ENCODE measurements around the gene NABP2.
"Not testable (repeated sequence)": the region's sequence is repeated elsewhere in the genome, so short reads cannot be mapped to it uniquely, and the experiment has no call there.

NABP2 gene

DNA sequence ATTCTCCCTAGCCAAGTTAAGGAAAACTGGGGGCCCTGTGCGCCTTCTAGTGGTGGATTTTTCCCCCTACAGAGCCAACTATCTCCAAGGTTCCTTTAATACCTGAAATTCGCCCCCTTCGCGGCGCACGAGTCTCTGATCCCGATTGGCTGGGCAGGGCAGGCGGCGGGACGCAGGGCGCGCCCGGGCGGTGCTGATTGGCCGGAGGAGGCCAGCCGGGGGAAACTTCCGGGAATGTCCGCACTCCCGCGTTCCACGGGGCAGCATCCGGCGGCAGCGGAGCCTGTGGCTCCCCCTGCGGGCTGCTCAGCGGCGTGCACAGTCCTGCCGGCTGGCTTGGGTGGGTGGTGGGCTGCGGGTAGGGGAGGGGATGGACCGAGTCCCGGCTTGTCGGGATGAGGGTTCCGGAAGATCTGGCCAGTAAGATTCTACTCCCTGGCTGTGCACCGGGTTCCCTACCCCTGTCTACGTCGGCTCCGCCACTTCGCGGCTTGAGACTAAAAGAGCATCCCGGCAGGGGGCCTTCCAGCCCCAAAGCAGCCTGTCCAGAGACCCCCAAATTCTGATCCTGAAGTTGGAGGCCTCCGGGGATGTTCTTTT lies at the start of gene NABP2:
Gene NABP2 (plus strand): TSS at position 241 of the 600 bp plus-strand sequence. CDS start 515 bp downstream, outside the sequence.
- DNase-seq: peak; percentile 98

DNA sequence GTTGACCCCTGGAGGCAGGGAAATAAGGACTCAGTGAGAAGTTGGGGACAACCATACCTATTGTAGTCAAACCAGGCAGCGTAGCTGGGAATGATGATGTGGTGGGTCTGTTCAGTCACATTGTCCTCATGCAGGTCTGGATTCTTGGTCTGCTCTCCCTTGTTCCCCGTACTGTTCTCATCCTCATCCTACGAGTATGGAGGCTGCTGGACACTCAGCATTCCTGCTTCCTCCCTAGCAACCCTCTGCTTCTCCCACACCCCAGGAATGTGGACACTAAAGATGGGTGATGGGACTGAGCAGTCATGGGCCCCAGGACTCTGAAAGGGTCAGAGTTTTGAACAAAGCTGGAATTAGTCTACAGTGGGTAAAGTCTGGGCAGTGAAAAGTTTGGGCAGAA lies 45.8 kb upstream of the NABP2 start:
- no peak for DNase-seq

- no peak for DNase-seq
These were observed 37.2 kb upstream of the NABP2 start for GRCh38 chr12:56186957-56187356.

GRCh38 chr12:56188131-56188777 lies 35.9 kb upstream of the NABP2 start:
- DNase-seq: no peak

GRCh38 chr12:56188778-56189098 lies 35.4 kb upstream of the NABP2 start:
- DNase-seq: peak; percentile 30

GRCh38 chr12:56189099-56189917 lies 34.8 kb upstream of the NABP2 start, which contains the start of gene SMARCC2:
SMARCC2 (minus strand) TSS chr12:56189483; CDS start chr12:56189461, 22 bp downstream.
- peak; percentile 91 for DNase-seq

DNA sequence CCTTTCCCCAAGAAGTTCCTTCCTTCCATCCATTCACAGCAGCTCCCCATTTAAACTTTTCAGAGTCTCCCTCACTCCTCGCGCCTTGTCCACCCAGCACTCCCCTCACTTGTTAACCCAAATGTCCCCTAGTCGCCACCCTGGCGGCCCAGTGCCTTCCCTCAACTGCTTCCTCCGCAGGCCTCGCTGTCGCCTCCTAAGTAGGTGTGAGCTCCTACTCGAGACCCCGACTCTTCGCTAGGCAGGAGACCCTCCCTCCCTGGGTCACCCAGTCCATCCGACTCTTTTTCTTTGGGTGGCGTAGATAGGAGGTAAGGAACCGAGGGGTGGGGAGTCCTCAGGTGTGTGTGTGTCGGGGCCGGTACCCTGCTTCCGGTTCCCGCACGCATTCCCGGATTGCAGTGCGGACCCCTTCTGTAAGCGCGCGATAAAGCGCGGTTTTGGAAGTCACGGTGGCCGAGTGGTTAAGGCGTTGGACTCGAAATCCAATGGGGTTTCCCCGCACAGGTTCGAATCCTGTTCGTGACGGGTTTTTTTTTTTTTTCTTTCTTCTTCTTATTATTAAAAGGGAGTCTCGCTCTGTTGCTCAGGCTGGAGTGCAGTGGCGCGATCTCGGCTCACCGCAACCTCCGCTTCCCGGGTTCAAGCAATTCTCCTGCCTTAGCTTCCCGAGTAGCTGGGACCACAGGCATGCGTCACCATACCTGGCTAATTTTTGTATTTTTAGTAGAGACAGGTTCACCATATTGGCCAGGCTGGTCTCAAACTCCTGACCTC lies 34.0 kb upstream of the NABP2 start:
- peak; percentile 87 for DNase-seq

DNA sequence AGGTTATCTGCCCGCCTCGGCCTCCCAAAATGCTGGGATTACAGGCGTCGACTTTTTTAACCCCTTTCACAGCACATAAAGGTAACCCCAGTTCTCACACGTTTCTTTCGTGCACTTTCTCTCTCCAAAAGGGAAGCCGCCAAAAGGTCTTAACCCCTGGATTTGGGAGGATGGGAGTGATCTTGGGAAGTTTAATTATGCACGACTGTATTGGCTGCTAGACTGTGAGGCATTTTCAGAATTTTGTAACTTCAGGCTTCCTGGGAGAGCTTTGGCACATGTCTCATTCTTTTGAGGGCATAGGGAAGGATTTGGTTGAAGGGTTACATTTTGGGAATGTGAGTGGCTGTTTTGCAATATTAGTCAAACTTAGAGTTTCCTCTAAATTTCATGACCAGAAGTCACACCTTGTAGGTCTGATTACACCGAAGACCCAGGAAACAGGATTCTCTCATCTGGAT lies 33.4 kb upstream of the NABP2 start:
- DNase-seq: no peak

DNA sequence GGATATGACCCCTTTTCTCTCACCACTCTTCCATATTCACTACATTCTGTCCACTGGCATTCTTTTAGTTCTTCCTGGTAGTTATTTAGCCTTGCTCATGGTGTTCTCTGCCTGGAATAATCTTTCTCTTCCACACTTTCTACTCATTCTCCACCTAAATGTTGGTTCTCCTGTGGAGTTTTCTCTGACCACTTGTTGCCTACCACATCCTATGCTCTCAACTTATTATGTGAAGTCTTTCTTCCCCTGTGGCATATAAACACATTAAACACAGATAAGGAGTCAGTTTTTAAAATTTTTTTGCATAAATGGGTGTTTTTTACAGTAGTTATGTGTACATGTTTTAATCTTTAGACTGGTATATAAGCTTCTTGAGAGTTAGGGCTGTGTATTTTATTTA lies 31.6 kb upstream of the NABP2 start:
- no peak for DNase-seq

GRCh38 chr12:56193025-56193578 lies 31.0 kb upstream of the NABP2 start:
- peak; percentile 90 for DNase-seq

DNA sequence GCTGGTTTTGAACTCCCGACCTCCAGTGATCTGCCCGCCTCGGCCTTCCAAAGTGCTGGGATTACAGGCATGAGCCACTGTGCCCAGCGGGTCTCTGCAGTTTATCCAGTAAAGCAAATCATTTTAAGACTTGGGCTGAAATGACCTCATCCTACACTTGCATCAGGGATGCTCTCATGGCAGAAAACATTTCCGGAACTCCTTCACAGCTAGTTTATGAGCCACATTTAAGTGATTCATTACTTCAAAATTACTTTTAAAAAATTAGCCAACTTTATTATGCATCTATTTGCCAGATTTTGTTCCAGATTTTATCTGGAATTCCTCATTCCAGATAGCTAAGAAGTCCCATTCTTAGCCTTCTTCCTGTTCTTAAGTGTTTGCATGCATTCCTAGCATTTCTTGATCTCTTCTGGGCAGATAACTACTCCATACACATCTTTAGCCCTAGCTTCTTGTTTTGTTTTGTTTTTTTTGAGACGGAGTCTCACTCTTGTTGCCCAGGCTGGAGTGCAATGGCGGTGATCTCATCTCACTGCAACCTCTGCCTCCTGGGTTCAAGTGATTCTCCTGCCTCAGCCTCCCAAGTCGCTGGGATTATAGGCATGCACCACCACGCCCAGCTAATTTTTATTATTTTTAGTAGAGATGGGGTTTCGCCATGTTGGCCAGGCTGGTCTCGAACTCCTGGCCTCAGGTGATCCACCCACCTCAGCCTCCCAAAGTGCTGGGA lies 27.2 kb upstream of the NABP2 start:
- not testable (repeated sequence) for DNase-seq

GRCh38 chr12:56197921-56198635 lies 26.1 kb upstream of the NABP2 start:
- no peak for DNase-seq

DNA sequence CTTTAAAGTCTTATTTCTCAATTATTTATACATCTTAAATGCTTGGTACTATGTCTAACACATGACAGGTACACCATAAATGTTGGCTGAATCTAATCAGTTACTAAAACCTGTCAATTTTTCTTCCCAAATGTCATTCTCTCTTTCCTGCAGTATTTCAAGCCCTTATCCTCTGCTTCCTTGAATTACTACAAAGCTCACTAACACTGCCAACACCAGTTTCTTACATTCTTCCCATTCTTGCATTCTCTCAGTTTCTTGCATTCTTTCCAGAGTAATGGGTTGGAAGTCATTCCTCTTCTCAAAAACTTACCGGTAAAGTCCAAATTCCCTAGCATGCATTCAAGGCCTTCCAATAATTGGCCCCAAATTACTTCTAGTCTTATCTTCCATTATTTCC lies 25.3 kb upstream of the NABP2 start:
- no peak for DNase-seq

GRCh38 chr12:56202366-56202765 lies 21.8 kb upstream of the NABP2 start:
- DNase-seq: no peak

GRCh38 chr12:56202838-56203237 lies 21.3 kb upstream of the NABP2 start:
- no peak for DNase-seq

DNA sequence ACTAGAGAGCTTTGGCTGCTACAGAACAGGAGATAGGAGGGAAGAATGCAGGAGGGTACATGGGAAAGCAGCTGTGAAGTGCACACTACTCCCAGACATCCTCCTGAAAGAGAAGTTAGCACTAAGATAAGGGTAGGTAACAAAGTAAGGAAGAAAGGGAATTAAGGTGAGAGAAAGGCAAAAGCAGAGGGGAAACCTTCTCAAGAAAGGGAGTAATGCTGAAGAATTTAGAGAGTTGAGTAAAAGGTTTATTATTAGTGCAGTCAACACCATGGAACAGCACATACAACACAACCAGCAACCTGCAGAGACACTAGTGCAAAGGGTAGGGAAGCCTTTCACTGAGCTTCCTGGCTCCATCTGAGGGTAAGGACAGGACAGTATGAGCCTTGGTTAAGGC lies 19.9 kb upstream of the NABP2 start:
- DNase-seq: no peak

DNA sequence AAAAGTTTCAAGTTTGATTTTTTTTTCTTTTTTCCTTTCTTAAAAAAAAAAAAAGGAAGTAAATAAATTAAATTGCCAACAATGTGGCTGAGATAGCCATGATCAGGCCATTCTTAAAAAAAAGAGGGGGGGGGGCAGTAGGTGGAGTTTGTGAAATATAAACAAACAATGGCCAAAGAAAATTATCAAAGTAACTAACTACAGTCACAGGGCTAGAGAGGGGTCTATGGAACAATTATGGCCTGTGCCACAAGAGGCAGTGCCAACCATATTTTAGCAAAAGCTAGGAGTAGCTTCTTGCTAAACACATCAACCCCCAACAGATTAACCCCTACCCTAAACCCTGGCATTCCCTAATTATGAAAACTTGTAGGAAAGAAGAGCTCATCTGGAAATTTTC lies 18.7 kb upstream of the NABP2 start:
- no peak for DNase-seq

- peak; percentile 53 for DNase-seq
These were observed 17.5 kb upstream of the NABP2 start for GRCh38 chr12:56206452-56207166.

DNA sequence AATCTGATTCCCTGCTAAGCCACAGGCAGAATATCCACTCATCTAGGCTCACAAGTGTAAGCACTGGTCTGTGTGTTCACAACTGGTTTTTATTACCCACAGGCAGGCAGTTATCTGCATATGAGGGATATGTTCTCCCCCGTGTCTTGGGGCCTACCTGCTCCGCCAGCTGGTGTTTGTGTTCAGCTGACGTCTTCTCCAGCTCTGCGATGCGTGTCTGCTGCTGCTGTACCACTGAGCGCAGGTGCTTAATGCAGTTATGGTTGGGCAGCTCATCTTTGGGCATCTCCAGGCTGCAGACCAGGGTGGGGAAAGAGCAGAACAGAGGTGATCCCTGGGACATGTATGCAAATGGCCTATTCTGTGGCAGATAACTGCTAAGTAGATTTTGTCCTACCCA lies 16.1 kb upstream of the NABP2 start:
- DNase-seq: no peak

DNA sequence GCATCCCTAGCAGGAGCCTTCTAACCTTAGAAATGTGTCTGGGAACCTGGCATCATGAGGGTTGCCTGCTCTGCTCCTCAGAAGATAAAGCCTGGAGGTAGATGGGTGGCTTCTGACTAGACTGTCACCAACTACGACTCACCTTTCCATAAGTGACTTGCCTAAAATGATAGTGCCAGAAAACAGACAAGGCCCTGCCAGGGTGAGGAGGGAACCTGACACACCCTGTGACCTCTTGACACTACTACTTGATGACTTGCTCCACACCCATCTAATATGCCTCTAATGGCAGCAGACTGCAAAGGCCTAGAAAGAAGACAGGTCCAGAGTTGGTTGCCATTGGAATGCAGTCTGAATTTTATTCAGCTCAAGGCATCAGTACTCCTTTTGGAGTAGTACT lies 11.8 kb upstream of the NABP2 start:
- no peak for DNase-seq

- DNase-seq: no peak
These were observed 10.3 kb upstream of the NABP2 start for GRCh38 chr12:56213878-56214277.
